ENCODE data around the gene CLSTN3.

The CLSTN3 gene

GRCh38 chr12:7123806-7124522, 6.2 kb upstream of the CLSTN3 start:
- no peaks in the 10 kb centered on the region for H3K9me3 Mint-ChIP-seq
- peak overlapping the region; percentile 28 to 98 (median 84) for H3K27ac Mint-ChIP-seq
- TF ChIP-seq, protein P1, sequence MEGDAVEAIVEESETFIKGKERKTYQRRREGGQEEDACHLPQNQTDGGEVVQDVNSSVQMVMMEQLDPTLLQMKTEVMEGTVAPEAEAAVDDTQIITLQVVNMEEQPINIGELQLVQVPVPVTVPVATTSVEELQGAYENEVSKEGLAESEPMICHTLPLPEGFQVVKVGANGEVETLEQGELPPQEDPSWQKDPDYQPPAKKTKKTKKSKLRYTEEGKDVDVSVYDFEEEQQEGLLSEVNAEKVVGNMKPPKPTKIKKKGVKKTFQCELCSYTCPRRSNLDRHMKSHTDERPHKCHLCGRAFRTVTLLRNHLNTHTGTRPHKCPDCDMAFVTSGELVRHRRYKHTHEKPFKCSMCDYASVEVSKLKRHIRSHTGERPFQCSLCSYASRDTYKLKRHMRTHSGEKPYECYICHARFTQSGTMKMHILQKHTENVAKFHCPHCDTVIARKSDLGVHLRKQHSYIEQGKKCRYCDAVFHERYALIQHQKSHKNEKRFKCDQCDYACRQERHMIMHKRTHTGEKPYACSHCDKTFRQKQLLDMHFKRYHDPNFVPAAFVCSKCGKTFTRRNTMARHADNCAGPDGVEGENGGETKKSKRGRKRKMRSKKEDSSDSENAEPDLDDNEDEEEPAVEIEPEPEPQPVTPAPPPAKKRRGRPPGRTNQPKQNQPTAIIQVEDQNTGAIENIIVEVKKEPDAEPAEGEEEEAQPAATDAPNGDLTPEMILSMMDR (IDR thresholded peaks at IDR 0.05; ENCODE audit: unreplicated experiment in 3 of 3), result no peak
- H3K27me3 Mint-ChIP-seq (ENCODE audit: low read depth), result peaks cover 8% of the 10 kb centered on the region
- no peaks in the 10 kb centered on the region for H3K36me3 Mint-ChIP-seq (ENCODE audit: low read depth)
- peak overlapping the region in 1 of 3 experiments; percentile 58 for H3K4me3 Mint-ChIP-seq
- H3K4me1 Mint-ChIP-seq, result peaks cover 33% of the 10 kb centered on the region

DNA sequence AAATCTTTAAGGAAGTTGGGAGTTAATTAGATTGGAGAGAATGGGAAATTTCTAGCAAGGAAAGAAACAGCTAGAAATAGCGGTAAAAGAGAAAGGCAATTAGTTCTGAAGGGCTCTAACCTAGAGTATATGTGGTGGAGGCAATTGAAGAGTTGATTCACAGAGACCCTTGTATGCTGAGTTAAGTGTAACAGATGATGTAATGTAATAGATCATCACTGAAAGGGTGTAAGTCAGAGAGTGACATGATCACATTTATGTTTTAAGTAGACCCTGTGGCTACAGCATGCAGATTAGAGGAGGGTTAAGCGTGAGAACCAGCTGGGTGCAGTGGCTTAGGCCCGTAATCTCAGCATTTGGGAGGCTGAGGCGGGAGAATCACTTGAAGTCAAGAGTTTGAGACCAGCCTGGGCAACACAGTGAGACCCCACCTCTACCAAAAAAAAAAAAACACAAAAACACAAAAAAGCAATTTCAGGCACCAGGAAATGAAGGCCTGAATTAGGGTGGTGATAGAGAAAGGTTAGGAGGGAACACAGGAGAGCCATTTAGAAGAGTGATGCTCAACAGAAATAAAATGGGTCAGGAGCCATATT, 4.4 kb upstream of the CLSTN3 start:
- Mint-ChIP-seq H3K4me1 (peaks cover 37% of the 10 kb centered on the region), H3K27ac (peak overlapping the region in 2 of 3 experiments; percentile 23 to 69), H3K9me3 (no peaks in the 10 kb centered on the region), H3K27me3 (ENCODE audit: low read depth) (peaks cover 9% of the 10 kb centered on the region), H3K4me3 (peak overlapping the region; percentile 6 to 44 (median 20)), H3K36me3 (ENCODE audit: low read depth) (no peaks in the 10 kb centered on the region)
- TF ChIP-seq, protein P1 (IDR thresholded peaks at IDR 0.05; ENCODE audit: unreplicated experiment in 3 of 3), result no peak

DNA sequence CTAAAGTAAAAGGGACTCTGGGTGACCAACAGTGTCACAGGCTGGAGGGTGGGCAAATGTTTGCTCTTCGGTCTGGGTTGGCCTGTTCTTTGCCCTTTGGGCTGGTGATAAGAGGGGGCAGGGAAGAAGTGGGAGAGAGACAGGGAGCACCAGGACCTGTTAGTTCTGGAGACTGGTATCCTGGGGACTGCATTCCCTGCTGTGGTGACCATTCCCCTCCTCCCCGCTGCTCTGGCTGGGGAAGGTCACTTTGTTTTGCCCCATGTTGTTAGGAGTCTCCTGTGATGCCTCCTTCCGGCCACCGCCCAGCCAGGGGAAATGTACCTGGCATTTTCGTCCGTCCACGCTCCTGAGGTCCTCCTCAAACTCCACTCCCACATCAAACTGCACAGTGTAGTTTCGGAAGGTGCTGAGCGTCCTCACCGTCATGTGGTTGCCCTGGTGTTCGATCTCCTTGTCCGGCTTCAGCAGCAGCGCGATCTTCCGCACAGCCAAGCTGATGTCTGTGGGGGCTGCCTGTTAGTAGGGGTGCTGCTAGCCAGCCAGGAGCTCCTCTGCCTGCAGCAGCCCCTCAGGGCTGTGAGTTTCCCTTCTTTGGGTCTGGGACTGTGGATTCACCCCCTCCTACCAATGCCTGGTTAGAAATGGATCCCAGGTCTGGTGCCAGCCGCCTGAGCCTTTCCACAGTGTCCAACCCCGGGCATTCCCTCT, 2.1 kb upstream of the CLSTN3 start:
- TF ChIP-seq, protein P1 (IDR thresholded peaks at IDR 0.05; ENCODE audit: unreplicated experiment in 3 of 3), result no peak
- Mint-ChIP-seq H3K36me3 (ENCODE audit: low read depth) (peaks cover under 1% of the 10 kb centered on the region), H3K9me3 (no peaks in the 10 kb centered on the region), H3K27ac (peak overlapping the region; percentile 59 to 84 (median 67)), H3K4me1 (peaks cover 46% of the 10 kb centered on the region), H3K4me3 (peak overlapping the region; percentile 90 to 99 (median 91)), H3K27me3 (ENCODE audit: low read depth) (peaks cover 9% of the 10 kb centered on the region)

DNA sequence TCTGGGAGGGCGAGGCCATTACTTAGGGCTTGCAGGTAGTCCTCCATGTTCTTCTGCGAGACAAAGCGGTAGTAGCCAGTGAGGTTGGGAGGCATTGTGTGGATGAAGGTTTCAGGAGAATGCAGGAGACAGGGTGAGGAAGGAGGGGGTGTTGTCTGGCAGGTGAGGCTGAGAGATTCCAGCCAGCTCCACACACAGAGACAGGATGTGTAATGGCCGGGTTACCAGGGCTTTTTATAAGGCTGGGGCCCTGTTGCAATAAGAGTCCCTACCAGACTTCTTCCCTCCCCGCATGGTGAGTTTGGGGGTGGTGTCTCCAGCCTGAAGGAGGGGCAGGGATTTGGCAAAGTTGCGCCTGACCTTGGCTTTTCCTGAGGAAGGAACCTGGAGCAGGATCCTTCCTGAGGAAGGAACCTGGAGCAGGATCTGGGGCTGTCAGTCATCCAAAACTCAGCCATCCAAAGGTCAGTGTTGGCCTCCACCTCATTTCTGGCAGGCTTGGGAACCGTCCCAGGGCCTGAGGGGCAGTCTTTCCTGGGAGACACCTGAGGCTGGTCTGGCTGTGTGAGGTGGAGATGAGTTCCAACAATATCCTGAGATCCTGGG, 1.4 kb upstream of the CLSTN3 start, which contains the start of gene RBP5:
Gene RBP5, minus strand, starts transcription at position 209 of the 606 bp plus-strand sequence. Its CDS starts 114 bp downstream, at position 95.
- Mint-ChIP-seq H3K9me3 (no peaks in the 10 kb centered on the region), H3K27me3 (ENCODE audit: low read depth) (peaks cover 9% of the 10 kb centered on the region), H3K36me3 (ENCODE audit: low read depth) (peaks cover 6% of the 10 kb centered on the region), H3K4me3 (peak within 1 kb of the TSS; percentile 90 to 99 (median 91)), H3K27ac (peak within 1 kb of the TSS; percentile 59 to 86 (median 84)), H3K4me1 (peaks cover 39% of the 10 kb centered on the region)
- TF ChIP-seq, protein P1 (IDR thresholded peaks at IDR 0.05; ENCODE audit: unreplicated experiment in 3 of 3), result no peak

DNA sequence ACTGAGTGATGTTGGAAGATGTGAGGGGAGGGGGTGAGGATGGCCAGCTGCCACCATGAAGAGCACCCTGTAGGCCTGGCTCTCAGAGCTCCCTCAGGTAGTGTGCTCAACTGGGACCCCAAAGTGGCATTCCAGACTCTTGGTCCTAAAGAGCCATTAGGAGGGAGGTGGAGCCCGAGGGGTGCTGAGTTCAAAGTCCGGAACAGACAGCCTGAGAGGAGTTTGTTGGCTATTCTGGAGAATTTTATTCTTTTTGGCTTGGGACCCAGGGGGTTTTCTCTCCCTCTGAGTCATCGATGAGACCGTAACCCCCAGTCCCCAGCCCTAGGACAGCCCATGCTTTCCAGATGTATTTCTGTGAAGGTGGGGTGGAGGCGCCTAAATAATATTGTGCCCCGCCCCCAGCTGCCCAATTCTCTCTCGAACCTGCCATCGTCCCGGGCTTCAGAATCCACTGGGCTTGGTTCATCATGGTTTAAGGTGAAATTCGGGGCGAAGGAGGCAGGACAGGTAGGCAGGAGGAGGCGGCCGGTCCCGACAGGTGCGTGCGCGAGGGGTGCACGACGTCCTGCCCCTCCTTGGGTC, 792 bp upstream of the CLSTN3 start:
- peaks cover 11% of the 10 kb centered on the region for H3K36me3 Mint-ChIP-seq (ENCODE audit: low read depth)
- H3K4me1 Mint-ChIP-seq, result peaks cover 33% of the 10 kb centered on the region
- H3K4me3 Mint-ChIP-seq, result peak overlapping the region; percentile 90 to 99 (median 91)
- H3K27ac Mint-ChIP-seq, result peak overlapping the region; percentile 59 to 86 (median 84)
- TF ChIP-seq, protein P1 (IDR thresholded peaks at IDR 0.05; ENCODE audit: unreplicated experiment in 3 of 3), result no peak
- peaks cover 9% of the 10 kb centered on the region for H3K27me3 Mint-ChIP-seq (ENCODE audit: low read depth)
- no peaks in the 10 kb centered on the region for H3K9me3 Mint-ChIP-seq
